GM19467 (cell line): Measurements from ENCODE around the gene PUM1.

Source experiments
- ATAC-seq: cut with Tn5 transposase; IDR thresholded peaks from one replicate; pipeline ENCODE4 v1.9.1; 2021; ENCODE audit warnings: mild to moderate bottlenecking, moderate library complexity; ENCODE audit not compliant: unreplicated experiment

The PUM1 gene

DNA sequence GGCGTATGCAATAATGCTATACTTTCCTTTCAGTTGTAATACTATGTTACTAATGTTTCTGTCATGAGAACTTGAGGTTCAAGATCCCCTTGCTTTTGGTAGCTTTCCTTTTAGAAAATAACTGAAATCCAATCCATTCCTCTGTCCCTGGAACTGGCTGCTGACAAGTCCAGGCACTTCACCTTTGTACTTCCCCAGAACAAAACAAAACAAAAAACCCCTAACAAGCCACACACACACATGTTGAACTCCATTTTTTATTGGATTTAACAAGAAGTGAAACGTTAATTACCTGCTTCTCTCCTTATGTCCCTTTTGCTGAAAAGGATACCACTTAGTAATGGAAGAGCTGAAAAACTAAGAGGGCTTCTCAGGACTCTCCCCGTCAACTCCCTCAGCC is 130.9 kb downstream of the PUM1 start:
- no peak for ATAC-seq

DNA sequence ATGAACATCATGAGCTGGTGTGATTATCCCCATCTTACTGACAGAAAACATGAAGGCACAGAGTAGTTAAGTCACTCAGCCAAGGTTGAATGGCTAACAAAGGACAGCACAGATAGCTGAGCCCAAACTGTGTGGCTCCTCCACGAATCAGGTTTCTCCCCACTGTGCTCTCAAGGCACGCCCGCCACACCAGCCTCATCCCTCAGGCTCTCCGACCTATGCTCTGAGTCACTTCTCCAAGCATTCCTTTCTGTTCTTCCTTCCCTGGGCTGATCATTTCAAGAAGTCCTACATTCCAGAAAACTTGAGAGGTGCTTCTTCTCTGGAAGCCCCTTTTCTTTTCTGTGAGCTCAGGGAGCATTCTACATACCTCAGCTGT is 131.7 kb downstream of the PUM1 start:
- no peak for ATAC-seq

DNA sequence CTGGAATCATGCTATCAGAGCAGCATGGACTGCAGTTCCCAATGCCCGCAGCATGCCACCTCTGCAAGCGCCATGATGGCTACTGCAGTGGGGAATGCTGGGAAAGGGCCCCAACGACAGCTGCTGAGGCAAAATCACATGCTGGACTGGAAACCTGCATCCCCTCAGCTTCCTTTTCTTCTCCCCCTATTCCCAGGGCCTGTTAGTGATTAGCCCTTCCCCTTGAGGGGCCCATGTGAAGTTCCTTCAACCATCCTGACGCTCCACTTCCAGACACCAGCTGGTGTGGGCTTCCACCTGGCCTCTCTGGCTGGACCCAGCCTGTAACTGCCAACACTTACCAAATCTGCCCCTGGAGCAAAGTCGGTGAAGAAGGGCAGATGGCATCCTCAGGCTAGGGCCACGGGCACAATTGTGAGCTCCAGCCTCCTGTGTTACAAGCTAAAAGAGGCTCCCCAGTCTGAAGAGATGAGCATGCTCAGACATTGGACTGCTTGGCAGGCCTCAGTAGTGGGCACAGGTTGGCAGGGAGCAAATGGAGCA is 134.8 kb downstream of the PUM1 start:
- ATAC-seq, result no peak

DNA sequence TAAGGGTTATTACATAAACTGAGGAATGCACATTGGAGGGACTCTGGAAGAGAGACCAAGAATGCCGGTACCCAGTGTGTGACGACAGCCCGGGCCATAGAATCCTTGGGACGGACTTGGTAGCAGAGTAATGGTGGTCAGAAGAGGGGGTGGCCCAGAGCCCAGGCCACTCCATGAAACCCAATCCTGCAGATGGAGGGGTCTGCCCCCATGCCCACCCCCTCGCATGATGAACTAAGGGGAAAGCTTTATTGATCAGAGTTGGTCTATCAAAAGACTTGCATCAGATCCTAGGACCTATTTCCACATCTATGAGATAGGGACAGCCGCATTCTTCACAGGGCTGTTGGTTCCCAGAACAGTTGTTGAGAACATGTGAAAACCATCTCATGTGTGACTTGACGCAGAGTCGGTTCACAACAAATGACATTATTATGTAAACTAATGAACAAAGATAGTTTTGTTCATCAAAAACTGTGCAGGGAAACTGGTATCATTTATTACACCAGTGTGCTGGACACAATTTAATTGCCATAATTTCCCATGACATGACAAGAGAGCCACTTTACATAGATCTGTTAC is 135.5 kb downstream of the PUM1 start:
- ATAC-seq, result no peak

DNA sequence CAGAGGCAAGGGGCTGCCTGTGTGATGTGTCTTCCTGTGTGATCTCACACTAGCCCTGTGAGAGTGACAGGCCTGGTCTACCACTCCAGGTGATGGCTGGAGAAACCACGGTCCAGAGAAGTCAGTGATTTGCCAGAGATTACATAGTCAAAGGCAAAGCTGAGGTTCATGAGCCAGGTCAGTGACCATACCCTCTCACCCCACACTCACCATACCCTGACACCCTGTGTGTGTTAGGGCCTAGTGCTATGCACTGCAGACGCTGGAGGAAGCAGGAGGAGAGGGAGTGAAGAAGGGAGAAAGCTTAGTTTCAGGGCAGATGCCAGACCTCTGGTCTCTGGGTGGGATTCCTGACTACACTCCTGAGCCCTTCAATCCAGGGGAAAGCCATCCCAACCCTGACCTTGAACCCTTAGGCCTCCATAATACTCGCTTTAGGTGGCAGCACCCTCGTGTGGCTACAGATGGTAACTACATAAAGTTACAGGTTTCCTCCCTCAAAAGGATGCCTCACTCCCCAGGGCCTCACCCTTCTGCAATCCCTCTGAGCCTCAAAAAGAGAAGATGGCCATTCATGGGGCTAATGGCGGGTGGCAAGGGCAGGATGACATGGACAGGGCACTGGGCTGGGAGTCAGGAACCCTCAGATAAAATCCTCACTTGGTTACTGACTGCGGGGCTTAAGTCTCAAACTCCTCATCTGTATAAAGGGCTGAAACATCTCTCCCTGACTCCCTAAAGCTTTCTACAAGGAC is 136.2 kb downstream of the PUM1 start:
- no peak for ATAC-seq

DNA sequence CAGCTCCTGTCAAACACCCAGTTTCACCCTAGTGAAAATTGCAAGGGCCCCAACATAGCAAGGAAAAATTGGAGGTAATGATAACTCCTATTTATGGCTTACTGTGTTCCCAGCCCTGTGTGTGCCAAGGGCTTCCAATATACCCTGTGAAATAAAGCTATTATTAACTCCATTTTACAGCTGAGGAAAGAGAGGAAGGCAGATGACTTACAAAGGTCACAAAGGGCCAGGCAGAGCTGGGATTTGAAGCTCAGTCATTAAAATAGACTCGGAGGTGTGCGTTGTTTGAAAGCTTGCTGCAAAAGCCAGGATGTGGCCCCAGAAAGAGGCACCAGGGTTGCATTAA is 136.8 kb downstream of the PUM1 start:
- no peak for ATAC-seq

DNA sequence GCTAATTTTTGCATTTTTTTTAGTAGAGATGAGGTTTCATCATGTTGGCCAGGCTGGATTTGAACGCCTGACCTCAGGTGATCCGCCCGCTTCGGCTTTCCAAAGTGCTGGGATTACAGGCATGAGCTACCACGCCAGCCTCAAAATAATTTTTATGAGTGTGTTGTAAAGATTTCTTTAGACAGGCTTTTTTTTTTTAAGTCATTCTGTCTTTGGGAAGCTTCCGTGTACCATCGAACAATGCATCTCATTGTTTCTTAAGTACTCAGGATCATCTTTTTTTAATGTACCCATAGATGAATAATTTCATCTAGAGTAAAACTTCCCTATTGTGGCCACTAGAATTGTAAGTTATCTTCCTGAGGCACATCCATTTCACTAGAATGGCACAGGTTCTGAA is 137.3 kb downstream of the PUM1 start:
- no peak for ATAC-seq

DNA sequence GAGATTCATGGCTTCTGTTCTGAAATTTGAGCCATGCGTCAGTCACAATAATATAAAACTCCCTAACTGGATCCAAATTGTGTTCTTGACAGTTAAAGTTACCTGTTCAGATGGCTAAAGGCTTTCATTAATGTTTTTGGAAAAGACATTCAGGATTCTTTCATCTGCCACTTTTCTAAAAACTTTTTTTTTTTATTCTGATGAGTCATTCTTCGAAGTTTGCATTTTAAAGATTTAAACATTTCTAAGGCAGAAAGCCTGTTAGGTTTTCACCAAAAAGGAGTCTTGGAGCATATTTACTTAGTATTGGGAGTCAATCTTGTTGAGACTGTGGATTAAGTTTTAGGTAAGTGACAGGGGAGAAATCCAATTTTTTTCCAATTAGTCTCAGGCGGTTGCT is 138.1 kb downstream of the PUM1 start:
- ATAC-seq, result no peak

DNA sequence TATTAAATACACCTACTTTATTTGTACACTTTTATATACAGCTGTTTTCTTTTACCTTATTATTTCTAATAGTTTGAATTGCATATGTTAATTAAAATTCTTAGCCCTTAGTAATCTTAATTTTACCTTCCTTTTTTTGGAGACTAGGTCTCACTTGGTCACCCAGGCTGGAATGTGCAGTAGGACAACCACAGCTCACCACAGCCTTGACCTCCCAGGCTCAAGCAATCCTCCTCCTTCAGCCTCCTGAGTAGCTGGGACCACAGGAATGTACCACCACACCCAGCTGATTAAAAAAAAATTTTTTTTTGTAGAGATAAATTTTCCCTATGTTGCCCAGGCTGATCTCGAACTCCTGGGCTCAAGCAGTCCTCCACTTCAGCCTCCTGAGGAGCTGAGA is 141.9 kb downstream of the PUM1 start:
- ATAC-seq, result no peak

DNA sequence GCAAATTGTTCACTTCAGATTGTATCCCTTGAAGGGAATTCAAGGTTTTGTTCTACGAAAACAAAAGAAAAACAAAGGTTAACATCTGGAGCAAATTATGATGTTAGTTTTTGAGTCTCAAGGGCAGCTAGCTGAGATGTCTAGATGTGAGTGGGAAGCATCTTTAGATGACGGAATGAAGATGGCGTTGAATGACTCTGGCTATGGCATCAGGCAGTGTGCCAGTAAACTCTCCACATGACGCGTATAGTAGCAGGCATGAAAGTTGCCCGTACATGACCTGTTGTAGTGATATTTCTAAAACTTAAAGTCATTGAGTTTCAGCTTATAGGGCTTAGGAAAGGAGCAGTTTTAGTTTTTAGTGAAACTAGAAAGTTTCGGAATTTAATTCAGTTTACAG is 144.7 kb downstream of the PUM1 start:
- no peak for ATAC-seq

DNA sequence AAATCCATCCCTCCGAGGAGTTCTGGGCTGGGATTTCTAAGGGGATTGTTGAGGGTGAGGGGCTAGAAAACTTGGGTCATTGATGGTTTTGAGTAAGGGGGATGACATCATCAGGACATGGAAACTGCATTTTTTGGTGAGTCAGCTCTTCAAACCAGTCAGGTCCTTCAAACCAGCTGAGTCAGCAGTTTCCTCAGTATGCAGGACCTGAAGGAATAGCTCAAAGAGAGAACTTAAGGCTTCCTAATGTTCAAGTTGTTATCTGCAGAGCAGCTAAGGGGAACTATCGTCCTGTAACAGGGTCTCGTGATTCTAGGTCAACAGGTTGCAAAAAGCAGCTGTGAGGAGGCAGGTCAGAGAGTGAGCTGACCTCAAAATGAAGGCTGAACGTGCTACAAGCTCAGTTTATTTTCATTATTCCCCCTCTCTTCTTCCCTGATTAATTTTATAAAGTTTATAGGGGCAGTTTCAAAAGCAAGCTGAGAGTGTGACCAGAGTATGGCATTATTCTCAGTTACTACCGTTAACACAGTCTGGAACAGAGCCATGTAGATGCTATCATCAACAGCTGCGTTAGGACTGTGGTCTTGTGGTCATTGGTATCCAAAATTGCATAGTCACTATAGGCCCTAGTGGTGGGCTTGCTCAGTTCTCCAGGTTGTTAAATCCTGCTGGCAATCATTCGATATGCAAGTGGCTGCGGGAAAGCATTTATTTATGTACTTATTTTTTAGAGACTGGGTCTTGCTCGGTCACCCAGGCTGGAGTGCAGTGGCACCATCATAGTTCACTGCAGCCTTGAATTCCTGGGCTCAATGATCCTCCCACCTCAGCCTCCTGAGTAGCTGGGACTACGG is 146.3 kb downstream of the PUM1 start:
- ATAC-seq, result no peak

DNA sequence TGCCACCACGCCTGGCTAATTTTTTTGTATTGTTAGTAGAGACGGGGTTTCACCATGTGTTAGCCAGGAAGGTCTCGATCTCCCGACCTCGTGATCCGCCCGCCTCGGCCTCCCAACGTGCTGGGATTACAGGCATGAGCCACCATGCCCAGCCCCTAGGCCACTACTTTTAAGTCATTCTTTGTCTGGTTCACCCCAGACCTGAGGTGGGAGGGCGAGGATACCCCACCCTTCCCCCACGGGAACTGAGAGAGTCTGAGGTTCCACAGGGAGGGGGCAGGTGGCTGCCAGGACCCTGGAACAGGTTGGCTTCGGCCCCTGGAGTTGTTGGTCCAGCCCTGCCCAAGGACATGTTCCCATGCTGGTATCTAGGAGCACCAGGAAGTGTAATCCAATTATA is 149.2 kb downstream of the PUM1 start:
- no peak for ATAC-seq

DNA sequence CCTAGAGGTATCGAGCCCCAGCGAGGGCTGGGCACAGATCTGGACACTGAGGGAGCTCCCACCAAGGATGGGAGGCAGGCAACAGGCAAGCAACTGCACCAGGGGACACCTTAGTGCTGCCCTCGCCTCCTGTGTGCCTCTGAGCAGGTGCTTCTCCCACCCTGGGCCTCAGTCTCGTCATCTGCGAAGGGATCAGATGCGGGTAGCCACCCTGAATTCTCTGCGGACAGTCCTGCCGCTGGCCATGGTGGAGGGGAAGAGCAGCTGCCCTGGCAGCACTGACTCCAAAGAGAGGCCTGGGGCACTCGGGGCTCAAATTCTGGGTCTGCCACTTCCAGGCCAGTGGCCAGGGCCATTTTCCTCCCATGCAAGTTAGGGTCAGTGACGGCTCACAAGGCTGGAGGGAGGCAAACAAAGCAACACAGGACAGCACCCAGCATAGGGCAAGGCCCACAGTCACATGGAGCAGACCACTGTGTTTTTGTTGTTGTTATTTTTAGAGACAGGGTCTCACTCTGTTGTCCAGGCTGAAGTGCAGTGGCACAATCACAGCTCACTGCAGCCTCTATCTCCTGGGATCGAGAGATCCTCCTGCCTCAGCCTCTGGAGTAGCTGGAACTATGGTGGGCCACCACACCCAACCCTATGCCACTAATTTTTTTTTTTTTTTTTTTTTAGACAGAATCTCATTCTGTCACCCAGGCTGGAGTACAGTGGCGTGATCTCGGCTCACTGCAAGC is 149.9 kb downstream of the PUM1 start:
- ATAC-seq, result no peak

DNA sequence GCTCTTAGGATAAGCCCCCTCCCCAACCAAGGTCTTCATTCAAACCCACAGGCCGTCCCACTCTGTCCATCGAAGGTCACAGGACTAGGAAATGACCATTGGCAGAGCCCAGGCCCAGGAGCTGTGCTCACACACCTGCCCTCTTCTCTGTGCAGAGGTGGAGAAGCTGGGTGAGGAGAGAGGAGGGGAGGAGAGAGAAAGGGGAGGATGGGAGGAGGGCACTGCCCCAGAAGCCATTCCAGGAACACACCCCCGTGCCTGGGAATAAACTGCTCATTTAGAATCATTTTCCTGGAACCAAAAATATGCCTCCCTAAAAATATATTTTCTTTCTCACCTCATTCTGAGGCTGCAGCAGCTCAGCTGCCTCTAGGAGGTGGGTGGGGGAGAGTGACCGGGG is 150.6 kb downstream of the PUM1 start:
- no peak for ATAC-seq

DNA sequence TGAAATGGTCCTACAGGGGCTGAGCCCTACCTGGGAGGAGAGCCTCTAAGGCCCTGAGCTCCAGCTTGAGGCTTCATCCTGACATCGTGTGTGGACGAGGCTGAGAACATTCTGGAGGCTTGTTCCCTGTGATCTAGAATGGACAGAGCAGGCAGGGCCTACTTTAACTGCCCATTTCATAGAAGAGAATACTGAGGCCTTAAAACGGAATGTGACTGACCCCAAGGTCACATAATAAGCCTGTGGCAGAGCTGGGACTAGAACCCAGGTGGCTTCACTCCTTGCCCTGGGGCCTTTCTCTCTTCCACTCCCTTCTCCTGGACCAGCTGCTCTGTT is 151.0 kb downstream of the PUM1 start:
- ATAC-seq, result no peak

DNA sequence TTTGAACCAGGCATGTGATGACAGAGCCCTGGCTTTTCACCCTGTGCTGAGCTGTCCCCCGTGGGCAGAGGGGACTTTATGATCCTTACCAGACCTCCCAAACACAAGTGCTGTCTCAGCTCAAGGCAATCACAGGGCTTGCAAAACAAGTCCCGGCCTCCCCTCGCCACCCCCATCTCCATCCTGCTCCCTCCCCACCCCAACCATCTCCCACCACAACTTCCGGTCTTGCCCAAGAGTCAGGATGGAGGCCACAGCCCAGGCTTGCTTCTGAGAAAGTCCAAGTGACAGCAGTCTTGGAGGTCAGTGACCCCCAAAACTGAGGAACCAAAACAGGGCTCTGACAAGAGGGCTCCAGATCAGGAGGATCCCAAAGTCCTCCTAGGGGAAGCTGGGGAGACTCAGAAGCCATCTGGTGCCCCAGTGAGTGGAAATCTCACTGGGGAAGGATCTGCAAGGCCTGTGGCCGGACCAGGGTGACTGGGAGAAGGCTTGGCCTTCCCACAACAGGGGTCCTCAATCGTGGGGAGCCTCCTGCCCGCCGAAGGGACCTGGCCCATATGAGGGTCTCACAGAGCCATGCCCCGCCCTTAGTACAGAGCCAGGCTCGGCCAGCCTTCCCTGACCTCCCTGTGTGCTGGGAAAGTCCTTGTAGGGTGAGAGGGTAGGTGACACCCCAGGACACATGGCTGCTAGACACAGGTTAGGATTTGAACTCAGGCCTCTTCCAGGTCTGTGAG is 152.4 kb downstream of the PUM1 start:
- ATAC-seq, result no peak

DNA sequence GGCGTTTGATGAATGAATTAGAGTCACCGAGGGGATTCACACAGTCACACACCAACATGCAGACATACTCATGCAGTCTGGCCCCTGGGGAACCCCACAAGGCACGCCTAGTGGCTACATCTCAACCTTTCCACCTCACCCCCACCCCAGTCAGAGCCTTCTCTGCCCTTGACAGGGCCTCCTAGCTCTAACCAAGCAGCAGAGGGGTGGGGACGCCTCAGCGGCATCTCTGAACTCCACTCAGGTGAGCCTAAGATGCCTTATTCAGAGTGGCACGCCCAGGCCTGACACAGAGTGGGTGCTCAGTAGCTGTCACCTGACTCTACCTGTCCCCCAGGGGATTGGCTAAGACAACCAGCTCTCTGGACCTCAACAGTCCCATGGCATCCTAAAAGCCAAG is 153.3 kb downstream of the PUM1 start:
- ATAC-seq, result no peak

DNA sequence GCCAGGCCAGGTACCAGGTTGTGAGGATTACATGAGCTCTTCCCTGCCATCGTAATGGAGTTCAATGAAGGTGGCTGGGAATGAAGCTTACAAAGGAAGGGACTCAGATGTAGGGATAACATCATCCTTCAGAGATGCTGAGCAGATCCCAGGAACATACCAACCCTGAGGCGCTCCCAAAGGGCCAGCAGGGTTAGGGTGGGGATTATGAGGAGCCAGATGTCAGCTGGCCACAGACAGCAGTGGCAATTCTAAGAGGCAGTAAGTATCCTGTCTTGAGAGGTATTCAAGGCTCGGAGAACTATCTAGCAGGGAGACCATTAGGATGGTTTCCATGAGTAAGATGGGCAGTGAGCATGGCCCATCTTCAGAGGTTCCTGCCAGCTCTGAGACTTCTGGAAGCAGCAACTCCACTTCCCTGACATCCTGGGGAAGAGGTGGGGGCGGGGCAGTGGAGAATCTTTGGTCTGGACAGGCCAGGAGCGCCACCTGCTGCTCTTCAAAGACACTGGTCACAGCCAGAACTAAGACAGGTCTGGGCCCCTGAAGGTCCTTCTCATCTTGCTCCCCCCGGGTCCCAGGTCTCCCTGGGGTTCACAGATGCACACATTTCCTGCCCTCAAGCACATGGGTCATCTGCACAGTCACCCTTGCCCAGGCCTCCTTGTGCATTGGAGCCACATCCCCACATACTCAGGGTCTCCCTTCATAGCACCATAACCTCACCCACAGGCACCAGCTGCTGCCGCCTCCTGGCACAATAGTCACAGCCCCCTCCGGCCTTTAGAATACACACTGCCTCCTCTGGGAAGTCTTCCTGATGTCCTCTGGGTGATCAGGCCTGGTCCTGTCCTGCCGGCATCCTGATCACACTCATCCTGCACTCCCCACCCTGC is 154.2 kb downstream of the PUM1 start:
- ATAC-seq, result no peak

DNA sequence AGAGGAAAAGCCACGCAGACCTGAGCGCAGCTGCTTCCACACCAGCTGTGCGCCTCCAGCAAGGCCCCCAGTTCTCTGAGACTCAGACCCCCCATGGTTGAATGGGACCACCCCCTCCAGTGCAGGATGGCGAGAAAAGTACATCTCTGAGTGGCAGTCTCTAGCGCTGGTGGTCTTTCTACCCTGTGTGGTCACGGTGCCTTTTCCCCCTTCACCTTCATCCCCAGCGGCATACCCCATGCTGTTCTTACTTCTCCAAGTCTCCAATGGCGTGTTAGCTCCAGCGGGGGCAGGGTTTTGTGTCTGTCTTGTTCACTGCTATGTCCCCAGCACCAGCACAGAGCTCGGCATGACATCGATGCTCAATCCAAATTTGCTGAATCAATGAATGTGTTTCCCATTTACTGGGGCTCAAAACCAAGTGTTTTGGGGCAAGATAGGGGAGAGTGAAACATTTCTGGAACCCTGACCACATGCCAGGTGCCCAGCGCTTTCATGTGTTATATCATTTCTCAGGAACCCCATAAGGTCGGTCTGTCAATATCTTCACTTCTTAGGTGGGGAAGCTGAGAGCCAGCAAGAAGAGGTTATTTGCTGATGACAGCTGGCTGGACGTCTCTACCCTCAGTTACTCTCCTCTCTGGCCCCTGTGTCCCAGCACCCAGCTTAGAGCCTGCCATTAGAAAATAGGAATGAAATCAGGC is 156.0 kb downstream of the PUM1 start:
- no peak for ATAC-seq
